ENCODE results near the gene TENM4. TPM values are rescaled to one million over a fixed set of nuclear protein-coding genes. Genes with fewer than 3 reads are reported as not detected.

The TENM4 gene
- total RNA-seq, 4 donors from 2014 or later, result 2.3 to 18.9 (median 4.5) TPM

DNA sequence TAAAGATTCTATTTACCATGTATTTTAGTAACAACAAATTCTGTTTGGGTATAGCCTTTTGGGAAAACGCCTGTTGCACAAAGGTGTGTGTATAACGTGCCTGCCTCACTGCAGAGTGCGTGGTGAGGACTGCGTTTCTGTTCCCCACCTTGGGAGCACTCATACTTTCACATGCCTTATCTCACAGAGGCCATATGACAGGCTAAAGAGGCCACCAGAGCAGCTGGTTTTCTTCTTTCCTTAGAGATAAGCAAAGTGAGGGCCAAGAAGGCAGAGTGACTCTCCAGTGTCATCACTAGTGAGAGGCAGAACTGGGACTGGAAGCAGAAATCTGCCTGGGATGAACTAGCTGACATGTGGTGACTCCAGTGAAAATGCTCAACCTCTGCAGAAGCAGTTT, 497.0 kb downstream of the TENM4 start:
- ATAC-seq (ENCODE audit: low FRiP score) (no peak), DNase-seq (ENCODE audit: low spot score) (no peak)
- TF ChIP-seq, protein P1, sequence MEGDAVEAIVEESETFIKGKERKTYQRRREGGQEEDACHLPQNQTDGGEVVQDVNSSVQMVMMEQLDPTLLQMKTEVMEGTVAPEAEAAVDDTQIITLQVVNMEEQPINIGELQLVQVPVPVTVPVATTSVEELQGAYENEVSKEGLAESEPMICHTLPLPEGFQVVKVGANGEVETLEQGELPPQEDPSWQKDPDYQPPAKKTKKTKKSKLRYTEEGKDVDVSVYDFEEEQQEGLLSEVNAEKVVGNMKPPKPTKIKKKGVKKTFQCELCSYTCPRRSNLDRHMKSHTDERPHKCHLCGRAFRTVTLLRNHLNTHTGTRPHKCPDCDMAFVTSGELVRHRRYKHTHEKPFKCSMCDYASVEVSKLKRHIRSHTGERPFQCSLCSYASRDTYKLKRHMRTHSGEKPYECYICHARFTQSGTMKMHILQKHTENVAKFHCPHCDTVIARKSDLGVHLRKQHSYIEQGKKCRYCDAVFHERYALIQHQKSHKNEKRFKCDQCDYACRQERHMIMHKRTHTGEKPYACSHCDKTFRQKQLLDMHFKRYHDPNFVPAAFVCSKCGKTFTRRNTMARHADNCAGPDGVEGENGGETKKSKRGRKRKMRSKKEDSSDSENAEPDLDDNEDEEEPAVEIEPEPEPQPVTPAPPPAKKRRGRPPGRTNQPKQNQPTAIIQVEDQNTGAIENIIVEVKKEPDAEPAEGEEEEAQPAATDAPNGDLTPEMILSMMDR (IDR thresholded peaks at IDR 0.05), result no peak

DNA sequence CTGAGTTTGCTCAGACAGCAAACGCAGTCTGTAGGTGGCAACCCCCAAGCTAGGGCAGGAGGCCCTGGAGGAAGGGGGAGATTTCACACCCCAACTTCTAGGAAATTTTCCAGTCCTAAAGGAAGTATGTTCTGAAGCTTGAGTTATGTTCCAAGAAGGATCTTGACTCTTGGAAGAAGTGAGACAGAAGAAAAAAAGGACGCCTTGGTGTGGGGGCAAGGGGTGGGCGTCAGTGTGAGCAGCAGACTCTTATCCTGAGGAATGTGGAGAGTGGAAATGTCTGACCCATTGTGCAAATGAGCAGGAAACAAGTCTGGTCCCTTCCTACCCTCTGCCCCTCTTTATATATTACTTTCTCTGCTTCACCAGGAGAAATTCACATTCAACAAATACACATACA, 497.7 kb downstream of the TENM4 start:
- DNase-seq (ENCODE audit: low spot score), result no peak
- TF ChIP-seq, protein P1 (IDR thresholded peaks at IDR 0.05), result no peak
- ATAC-seq (ENCODE audit: low FRiP score), result no peak

DNA sequence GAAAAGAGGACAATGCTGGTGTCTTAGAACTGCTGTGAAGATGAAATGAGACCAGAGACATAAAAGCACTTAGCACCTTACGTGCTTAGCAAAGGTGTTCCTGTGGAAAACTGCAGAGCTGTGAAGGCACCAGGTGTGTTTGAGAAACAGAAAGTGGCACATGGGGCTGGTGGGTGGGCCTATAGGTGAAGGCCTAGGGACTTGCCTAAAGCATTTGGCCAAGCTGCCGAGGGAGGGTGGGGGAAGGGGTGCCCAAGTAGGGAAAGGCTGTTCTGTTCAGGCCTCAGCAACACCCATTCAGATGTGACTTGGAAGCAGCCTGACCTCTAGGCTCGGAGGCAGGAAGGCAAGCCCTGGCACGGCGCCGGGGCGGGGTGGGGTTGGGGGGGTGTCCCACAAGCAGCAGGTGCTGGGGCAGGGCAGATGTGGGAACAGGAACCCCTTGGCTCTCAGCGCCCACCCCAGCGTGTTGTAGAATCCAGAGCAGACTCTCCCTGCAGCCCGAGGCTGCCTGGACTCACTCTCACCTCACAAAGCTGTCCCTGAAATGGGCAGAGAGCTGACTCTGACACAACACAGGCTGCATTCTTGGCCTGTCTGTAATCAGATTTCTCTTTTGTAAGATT, 499.5 kb downstream of the TENM4 start:
- TF ChIP-seq, protein P1 (IDR thresholded peaks at IDR 0.05), result no peak
- ATAC-seq (ENCODE audit: low FRiP score) (no peak), DNase-seq (ENCODE audit: low spot score) (no peak)

DNA sequence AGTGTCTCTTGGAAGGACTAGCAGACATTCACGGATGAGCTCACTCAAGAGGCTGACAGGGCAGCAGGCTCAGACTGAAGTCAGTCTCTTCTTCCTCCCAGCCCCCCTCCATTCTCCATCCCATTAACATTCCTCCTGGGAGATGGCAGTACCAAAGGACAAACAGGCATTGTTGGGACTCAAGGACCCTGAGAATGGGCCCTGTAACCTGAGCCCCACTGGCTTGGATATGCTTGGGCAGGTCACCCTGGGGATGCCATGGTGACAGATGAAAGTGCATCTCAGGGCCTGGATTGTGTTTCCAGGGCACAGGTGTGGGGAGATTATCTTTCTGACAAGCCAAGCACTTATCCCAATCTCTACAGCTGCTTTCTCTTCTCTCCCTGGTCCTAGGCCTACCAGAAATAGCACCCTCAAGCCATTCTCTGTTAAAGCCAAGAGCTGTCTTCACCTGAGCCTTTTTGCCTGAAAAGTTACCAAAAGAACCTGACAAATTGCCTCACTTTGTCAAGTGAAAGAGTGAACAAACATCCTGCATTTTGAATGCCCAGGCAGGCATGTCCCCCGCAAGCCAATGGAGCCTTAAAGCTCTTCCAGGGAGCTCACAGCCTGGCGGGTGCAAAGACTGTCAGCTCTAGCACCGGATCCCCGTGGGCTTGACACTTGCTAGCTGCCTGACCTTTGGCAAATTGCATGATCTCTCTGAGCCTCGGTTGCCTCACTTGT, 500.2 kb downstream of the TENM4 start:
- TF ChIP-seq, protein P1 (IDR thresholded peaks at IDR 0.05), result no peak
- DNase-seq (ENCODE audit: low spot score) (no peak), ATAC-seq (ENCODE audit: low FRiP score) (no peak)

DNA sequence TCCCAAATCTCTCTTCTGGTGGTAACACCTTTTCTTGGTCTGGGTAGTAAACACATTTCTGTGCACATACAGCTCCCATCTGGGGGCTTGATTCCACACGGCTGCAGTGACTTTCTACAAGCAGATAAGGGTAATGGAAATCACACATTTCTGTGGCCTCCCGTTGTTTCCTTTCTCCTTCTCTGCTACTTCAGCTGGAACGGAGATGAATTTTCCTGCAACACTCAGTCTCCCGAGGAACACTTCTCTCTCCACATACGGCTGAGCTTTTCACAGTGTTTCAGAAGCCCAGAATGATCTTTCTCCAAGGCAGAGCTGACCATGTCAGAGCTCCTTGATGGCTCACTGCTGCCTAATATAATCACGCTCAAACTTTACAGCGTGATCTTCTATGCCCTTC, 501.9 kb downstream of the TENM4 start:
- ATAC-seq (ENCODE audit: low FRiP score) (no peak), DNase-seq (ENCODE audit: low spot score) (no peak)
- TF ChIP-seq, protein P1 (IDR thresholded peaks at IDR 0.05), result no peak

DNA sequence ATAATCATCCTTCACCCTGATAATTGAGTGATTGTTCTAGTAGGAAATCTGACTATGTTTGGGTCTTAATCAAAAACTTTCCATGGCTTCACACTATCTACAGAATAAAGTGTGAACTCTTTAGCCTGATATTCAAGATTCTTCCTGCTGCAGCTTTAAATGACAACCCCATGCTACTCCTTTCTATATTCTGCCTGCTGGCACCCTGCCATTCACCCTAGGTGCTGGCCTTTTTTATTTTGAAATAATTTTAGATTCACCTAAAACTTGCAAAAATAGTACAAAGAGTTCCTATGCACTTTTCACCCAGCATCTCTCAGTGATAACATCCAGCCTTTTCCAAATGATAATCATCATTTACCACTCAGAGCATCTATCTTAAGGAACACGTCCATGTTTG, 502.8 kb downstream of the TENM4 start:
- no peak for ATAC-seq (ENCODE audit: low FRiP score)
- TF ChIP-seq, protein P1 (IDR thresholded peaks at IDR 0.05), result no peak
- no peak for DNase-seq (ENCODE audit: low spot score)

Measured in omental fat pad (tissue), 4 donors.